Astrocyte (in vitro differentiated cells and primary cell): Measurements from ENCODE around the gene ACSF3.

Source experiments
- EZH2 ChIP-seq: IDR thresholded peaks from 2 replicates; pipeline ENCODE4 v1.6.1; 2012; ENCODE audit warnings: mild to moderate bottlenecking, low read length, inconsistent platforms; ENCODE audit not compliant: insufficient read depth
- TF ChIP-seq, protein P1 (sequence below): IDR thresholded peaks from 2 replicates; pipeline ENCODE4 v1.5.1; 2011; ENCODE audit warnings: low read depth, mild to moderate bottlenecking, inconsistent platforms, low read length, moderate library complexity; ENCODE audit not compliant: insufficient read depth

DNA sequence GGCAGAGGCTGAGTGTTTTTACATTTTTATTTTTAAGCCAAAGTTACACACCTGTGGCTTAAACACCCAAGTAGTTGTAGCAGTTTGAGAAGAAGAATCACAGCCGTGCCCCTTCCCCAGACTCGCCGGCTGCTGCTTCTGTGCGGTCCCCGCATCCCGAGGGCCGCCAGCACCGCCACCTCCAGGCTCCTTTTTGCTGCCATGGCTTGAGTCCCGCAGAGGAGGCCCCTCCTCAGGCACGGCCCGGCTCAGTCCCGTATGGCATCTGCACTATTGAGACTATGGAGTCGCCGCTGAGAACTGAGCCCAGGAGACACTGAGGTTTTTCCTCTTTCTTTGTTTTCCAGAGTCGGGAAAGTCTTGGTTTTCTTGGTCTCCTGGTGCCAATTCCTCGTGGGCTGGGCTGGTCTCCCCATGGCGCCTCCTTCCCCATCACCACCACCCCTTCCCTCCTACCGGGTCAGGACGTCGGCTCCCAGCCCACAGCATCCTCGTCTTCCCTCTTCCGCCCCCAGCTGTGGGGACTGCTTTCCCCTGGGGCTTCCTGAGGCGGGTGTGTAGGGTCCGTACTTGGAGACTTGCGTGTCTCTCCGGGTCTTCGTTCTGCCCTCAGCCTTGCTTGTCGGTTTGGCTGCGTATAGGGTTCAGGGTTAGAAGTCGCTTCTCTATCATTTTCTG, 45.3 kb downstream of the ACSF3 start:
- TF ChIP-seq EZH2 = no peak
- TF ChIP-seq, protein P1, sequence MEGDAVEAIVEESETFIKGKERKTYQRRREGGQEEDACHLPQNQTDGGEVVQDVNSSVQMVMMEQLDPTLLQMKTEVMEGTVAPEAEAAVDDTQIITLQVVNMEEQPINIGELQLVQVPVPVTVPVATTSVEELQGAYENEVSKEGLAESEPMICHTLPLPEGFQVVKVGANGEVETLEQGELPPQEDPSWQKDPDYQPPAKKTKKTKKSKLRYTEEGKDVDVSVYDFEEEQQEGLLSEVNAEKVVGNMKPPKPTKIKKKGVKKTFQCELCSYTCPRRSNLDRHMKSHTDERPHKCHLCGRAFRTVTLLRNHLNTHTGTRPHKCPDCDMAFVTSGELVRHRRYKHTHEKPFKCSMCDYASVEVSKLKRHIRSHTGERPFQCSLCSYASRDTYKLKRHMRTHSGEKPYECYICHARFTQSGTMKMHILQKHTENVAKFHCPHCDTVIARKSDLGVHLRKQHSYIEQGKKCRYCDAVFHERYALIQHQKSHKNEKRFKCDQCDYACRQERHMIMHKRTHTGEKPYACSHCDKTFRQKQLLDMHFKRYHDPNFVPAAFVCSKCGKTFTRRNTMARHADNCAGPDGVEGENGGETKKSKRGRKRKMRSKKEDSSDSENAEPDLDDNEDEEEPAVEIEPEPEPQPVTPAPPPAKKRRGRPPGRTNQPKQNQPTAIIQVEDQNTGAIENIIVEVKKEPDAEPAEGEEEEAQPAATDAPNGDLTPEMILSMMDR = no peak
